ENCODE measurements around the gene GPR62. TPM values are rescaled to one million over a fixed set of nuclear protein-coding genes. Genes with fewer than 3 reads are reported as not detected.
A peak's percentile ranks its signal among the peaks of the same experiment; 100 is the strongest.

GPR62 gene
- total RNA-seq = not detected
- long read RNA-seq = 0 reads

GRCh38 chr3:51955175-51955892 lies at the start of gene GPR62:
GPR62 (plus strand) TSS chr3:51955381; CDS start chr3:51955653, 272 bp downstream.
- H3K27me3 ChIP-seq (ENCODE audit: low read depth) = peaks cover 13% of the 10 kb centered on the region
- TF ChIP-seq, protein P1, sequence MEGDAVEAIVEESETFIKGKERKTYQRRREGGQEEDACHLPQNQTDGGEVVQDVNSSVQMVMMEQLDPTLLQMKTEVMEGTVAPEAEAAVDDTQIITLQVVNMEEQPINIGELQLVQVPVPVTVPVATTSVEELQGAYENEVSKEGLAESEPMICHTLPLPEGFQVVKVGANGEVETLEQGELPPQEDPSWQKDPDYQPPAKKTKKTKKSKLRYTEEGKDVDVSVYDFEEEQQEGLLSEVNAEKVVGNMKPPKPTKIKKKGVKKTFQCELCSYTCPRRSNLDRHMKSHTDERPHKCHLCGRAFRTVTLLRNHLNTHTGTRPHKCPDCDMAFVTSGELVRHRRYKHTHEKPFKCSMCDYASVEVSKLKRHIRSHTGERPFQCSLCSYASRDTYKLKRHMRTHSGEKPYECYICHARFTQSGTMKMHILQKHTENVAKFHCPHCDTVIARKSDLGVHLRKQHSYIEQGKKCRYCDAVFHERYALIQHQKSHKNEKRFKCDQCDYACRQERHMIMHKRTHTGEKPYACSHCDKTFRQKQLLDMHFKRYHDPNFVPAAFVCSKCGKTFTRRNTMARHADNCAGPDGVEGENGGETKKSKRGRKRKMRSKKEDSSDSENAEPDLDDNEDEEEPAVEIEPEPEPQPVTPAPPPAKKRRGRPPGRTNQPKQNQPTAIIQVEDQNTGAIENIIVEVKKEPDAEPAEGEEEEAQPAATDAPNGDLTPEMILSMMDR (IDR thresholded peaks at IDR 0.05) = no peak
- peaks cover 9% of the 10 kb centered on the region for H3K36me3 ChIP-seq
- no peak for ATAC-seq
- peak within 1 kb of the TSS; percentile 60 for H3K27ac ChIP-seq
- peaks cover 21% of the 10 kb centered on the region for H3K4me1 ChIP-seq
- no peak for DNase-seq
- peak within 1 kb of the TSS; percentile 53 for H3K4me3 ChIP-seq
- intact Hi-C loops (cut with DNase I) = no loop called here
- H3K9me3 ChIP-seq = no peaks in the 10 kb centered on the region

DNA sequence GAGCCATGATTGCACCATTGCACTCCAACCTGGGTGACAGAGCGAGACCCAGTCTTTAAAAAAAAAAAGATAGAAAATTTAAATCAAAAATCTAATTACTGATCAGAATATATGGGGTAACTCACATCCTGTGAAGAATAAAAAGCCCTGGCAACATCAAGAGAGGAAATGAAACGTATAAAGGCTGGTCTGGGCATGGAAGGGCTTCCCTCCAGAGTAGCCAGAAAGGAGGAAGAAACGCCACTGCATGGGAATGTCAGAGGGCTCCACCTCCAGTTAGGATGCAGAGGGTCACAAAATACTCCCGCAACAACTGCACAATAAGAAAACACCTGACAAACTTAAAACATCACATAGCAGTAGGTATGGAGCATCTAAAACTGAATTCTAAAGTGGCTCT lies 47.2 kb upstream of the GPR62 start:
- TF ChIP-seq, protein P1 (IDR thresholded peaks at IDR 0.05) = no peak
- no peak for ATAC-seq
- no peaks in the 10 kb centered on the region for H3K27me3 ChIP-seq (ENCODE audit: low read depth)
- no peaks in the 10 kb centered on the region for H3K4me1 ChIP-seq
- DNase-seq = no peak
- no peaks in the 10 kb centered on the region for H3K9me3 ChIP-seq
- H3K27ac ChIP-seq = no peak overlapping the region
- no peak overlapping the region for H3K4me3 ChIP-seq
- no peaks in the 10 kb centered on the region for H3K36me3 ChIP-seq
- intact Hi-C loops (cut with DNase I) = no loop called here

GRCh38 chr3:51916418-51916817 lies 38.8 kb upstream of the GPR62 start:
- TF ChIP-seq, protein P1 (IDR thresholded peaks at IDR 0.05) = no peak
- H3K9me3 ChIP-seq = no peaks in the 10 kb centered on the region
- no peak for ATAC-seq

DNA sequence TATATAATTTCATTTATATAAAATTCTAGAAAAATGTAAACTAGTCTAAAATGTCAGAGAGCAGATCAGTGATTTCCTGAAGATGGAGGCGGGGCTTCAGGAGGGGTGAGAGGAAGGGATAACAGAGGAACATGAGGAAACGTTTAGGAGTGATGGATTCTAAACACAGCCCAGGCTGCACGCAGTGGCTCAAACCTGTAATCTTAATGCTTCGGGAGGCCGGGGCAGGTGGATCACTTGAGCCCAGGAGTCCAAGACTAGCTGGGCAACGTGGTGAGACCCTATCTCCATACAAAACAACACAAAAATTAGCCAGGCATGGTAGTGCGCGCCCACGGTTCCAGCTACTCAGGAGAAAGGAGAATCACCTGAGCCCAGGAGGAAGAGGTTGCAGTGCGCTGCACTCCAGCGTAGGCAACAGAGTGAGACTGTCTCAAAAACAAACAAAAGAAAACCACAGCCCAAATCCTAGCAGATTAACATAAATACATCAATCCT lies 34.1 kb upstream of the GPR62 start:
- H3K27ac ChIP-seq = no peak overlapping the region
- ATAC-seq (no peak), DNase-seq (no peak)
- no peaks in the 10 kb centered on the region for H3K27me3 ChIP-seq (ENCODE audit: low read depth)
- no peaks in the 10 kb centered on the region for H3K9me3 ChIP-seq
- TF ChIP-seq, protein P1 (IDR thresholded peaks at IDR 0.05) = no peak
- no peaks in the 10 kb centered on the region for H3K36me3 ChIP-seq
- no peak overlapping the region for H3K4me3 ChIP-seq
- intact Hi-C loops (cut with DNase I) = no loop called here
- no peaks in the 10 kb centered on the region for H3K4me1 ChIP-seq

More at GRCh38 chr3:51916418-51916817, 38.8 kb upstream of the GPR62 start:
- no peak for DNase-seq
- intact Hi-C loops (cut with DNase I) = no loop called here
- H3K27me3 ChIP-seq (ENCODE audit: low read depth) = no peaks in the 10 kb centered on the region
- H3K27ac ChIP-seq = no peak overlapping the region
- H3K4me1 ChIP-seq = no peaks in the 10 kb centered on the region
- no peaks in the 10 kb centered on the region for H3K36me3 ChIP-seq
- no peak overlapping the region for H3K4me3 ChIP-seq

DNA sequence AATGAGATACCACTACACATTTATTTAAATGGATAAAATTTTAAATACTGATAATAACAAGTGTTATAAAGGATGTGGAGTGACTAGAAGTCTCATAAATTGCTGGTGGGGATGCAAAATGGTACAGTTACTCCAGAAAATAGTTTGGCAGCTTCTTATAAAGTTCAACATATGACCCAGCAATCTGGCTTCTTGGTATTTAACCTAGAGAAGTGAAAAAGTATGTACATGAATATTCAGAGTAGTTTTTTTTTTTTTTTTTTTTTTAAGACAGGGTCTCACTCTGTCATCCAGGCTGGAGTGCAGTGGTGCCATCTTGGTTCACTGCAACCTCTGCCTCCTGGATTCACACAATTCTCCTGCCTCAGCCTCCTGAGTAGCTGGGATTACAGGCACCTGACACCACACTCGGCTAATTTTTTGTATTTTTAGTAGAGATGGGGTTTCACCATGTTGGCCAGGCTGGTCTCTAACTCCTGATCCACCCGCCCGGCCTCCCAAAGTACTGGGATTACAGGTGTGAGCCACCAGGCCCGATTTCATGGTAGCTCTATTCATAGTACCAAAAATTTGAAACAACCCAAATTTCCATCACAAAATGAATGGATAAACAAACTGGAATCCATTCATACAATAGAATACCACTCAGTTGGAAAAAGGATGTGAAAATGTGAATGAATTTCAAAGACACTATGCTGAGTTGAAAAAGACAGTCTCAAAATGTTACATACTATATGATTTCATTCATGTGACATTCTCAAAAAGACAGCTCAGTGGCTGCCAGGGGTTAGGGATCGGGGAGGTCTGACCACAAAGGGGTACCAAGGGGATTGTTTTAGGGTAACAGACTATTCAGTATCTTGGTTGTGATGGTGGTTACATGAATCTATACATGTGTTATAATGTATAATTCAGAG lies 27.9 kb upstream of the GPR62 start:
- intact Hi-C loops (cut with DNase I) = no loop called here
- no peaks in the 10 kb centered on the region for H3K4me1 ChIP-seq
- no peak overlapping the region for H3K4me3 ChIP-seq
- peaks cover under 1% of the 10 kb centered on the region for H3K36me3 ChIP-seq
- H3K9me3 ChIP-seq = no peaks in the 10 kb centered on the region
- TF ChIP-seq, protein P1 (IDR thresholded peaks at IDR 0.05) = no peak
- no peak for DNase-seq
- ATAC-seq = no peak
- no peak overlapping the region for H3K27ac ChIP-seq
- H3K27me3 ChIP-seq (ENCODE audit: low read depth) = no peaks in the 10 kb centered on the region

All from lower lobe of right lung (tissue), 2 donors.